C4-2B (cell line): ENCODE data around the gene CLCF1.

Experiments used
- H3K27ac ChIP-seq: fragments of 450-650 bp; 2 replicates; pipeline ENCODE4 v1.5.1; 2017
- ZFX ChIP-seq: fragments of 450-650 bp; IDR thresholded peaks from 2 replicates; pipeline ENCODE4 v1.6.1; 2017
- TF ChIP-seq, protein P1 (sequence below): fragments of 450-650 bp; conservative IDR thresholded peaks from 2 replicates; pipeline ENCODE4 v1.5.1; 2017; ENCODE audit warnings: mild to moderate bottlenecking

CLCF1 gene

DNA sequence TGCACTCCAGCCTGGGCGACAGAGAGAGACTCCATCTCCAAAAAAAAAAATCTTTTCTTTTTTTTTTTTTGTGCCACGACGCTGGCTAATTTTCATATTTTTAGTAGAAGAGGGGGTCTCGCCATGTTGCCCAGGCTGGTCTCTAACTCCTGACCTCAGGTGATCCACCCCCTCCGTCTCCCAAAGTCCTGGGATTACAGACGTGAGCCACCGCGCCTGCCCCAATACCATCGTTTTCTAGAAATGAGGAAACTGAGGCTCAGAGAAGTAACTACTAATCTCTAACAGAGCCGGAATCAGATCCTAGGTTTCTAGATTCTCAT, 56.6 kb downstream of the CLCF1 start:
- H3K27ac ChIP-seq, result peak overlapping the region; percentile 91
- TF ChIP-seq, protein P1, sequence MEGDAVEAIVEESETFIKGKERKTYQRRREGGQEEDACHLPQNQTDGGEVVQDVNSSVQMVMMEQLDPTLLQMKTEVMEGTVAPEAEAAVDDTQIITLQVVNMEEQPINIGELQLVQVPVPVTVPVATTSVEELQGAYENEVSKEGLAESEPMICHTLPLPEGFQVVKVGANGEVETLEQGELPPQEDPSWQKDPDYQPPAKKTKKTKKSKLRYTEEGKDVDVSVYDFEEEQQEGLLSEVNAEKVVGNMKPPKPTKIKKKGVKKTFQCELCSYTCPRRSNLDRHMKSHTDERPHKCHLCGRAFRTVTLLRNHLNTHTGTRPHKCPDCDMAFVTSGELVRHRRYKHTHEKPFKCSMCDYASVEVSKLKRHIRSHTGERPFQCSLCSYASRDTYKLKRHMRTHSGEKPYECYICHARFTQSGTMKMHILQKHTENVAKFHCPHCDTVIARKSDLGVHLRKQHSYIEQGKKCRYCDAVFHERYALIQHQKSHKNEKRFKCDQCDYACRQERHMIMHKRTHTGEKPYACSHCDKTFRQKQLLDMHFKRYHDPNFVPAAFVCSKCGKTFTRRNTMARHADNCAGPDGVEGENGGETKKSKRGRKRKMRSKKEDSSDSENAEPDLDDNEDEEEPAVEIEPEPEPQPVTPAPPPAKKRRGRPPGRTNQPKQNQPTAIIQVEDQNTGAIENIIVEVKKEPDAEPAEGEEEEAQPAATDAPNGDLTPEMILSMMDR, result no peak
- no peak for TF ChIP-seq ZFX

DNA sequence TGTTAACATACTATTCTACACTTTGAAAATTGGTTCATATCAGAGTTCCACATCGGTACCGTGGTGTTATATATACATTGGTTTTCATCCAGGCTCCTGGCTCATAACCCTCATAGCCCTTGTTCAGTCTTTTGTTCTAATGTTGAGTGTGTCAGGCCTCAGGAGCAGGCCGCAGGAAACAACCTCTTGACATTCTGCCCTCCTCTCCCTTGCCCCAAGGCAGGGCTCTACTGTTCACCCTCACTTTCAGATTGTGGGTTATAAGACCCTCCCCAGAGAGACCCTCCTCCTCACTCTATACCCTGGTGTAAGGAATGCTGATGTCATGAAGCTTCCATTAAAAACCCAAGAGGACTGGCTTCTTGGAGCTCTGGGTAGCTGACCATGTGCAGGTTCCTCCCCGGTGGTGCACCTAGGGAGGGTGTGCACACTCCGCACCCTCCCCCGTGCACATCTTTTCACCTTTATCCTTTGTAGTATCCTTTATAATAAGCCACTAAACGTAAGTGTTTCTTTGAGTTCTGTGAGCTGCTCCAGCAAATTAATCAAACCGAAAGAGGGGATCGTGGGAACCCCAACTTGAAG, 58.0 kb downstream of the CLCF1 start:
- peak overlapping the region; percentile 91 for H3K27ac ChIP-seq

GRCh38 chr11:67314218-67314617, 59.2 kb downstream of the CLCF1 start:
- H3K27ac ChIP-seq, result peak overlapping the region; percentile 94
- no peak for TF ChIP-seq ZFX
- TF ChIP-seq, protein P1, result no peak

More for the DNA sequence above, 58.0 kb downstream of the CLCF1 start:
- TF ChIP-seq ZFX, result no peak
- TF ChIP-seq, protein P1, result no peak
